HUDEP-2 (cell line): ENCODE measurements around the gene PIK3R3.

Experiments
- DNase-seq, 76 experiments: peaks; one replicate each; lab custom pipeline; 2025; ENCODE audit not compliant: unreplicated experiment in 76 of 76; lab: John Stamatoyannopoulos, UW

PIK3R3 gene

GRCh38 chr1:46158312-46159281 lies 26.2 kb upstream of the PIK3R3 start:
- DNase-seq, result peak in 62 of 76 experiments; percentile 11 to 94 (median 61)

GRCh38 chr1:46157916-46158311 lies 25.5 kb upstream of the PIK3R3 start:
- peak in 2 of 76 experiments; percentile 37 to 47 for DNase-seq

DNA sequence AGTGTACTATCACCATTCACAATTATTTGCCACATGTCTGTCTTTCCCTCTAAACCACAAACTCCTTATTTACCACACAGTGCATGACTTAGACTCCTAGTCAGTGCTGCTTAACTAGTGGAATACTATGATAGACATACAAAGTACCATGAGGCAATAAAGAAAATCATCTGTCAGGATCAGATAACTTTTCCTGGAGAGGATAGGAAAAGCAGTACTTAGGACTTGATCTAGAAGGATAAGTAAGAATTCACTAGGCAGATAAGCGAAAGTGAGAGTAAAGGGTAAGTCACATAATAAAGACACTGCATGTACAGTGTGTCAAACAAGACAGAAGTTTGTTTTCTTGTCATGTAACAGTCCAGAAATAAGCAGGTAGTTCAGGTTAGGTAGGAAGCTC lies 21.3 kb upstream of the PIK3R3 start:
- no peak for DNase-seq

DNA sequence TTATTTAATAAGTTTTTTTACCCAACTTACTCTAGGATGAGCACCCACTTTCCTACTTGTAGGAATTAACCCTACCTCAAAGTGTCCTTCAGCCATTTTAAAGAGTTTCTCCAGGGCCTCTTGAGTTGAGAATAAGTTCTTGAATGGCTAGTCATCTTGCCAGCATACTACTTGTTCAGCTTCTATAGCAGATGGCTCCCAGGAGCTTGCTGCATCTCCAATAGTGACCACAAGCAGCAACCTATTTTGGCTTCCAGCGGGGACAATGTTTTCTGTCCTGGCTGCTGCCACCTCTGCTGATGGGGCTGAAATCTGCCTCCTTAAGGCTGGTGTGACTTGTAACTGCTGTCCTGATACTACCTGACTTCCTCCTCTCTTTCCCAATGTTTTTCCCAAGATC lies 20.8 kb upstream of the PIK3R3 start:
- peak in 1 of 76 experiments; percentile 4 for DNase-seq

- no peak for DNase-seq
Measured at GRCh38 chr1:46152016-46152415, 19.6 kb upstream of the PIK3R3 start.

DNA sequence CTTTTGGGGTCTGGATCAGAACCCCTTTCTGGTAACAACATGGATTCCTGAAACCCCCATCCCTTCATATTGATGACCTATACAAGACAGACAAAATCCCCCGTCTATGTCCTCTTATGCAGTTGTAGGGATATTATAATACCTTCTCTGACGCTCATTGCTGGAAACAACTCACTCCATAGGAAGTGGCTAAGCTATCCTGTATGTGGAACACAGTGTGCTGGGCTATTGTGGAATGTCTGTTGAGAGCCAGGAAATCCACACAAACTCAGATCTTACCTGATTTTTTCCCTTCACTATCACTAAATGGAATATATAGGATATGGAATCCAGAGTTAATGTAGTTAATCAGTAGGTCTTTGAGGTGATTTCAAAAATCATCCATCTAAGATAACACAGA lies 17.7 kb upstream of the PIK3R3 start:
- no peak for DNase-seq

DNA sequence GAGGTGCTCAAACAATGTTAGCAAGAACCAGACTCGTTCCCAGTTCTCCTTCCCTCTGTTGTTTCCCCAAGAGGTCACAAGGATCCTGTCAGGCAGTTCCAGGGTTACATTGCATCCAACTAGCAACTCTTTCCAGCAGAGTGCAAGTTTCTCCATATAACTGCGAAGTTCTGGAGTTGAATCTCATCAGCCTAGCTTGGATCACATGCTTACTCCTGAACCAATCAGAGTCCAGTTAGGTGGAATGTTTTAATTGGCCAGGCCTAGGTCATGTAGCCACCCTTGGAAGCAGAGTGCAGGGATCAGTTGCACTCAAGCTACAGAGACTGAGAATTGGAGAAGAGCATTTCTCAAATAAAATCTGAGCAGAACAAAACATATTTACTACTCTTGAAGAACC lies 15.9 kb upstream of the PIK3R3 start:
- peak in 1 of 76 experiments; percentile 10 for DNase-seq

DNA sequence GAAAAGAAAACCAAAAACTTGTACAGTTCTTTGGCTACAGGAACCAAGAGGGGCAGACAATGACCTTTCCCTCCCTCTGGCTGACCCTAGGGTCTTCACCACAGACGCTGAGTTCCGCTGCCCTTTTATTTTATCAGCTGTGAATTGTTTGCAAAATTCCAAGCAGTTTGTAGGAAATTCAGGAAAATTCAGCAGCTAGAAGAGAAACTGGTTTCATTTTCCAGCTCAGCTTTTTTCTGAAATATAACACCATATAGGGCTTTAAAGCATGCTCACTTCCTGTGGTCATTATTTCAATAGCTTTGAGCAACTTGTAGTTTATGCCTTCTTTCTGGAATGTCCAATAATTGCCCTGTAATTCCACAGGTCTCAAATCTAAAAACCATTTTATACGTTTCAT lies 5.5 kb upstream of the PIK3R3 start:
- DNase-seq, result no peak

GRCh38 chr1:46136711-46137110 lies 4.3 kb upstream of the PIK3R3 start:
- no peak for DNase-seq

- no peak for DNase-seq
Measured at GRCh38 chr1:46134660-46135331, 2.4 kb upstream of the PIK3R3 start.

GRCh38 chr1:46133781-46134350 lies 1.4 kb upstream of the PIK3R3 start:
- DNase-seq, result no peak

GRCh38 chr1:46133181-46133658 lies 791 bp upstream of the PIK3R3 start:
- peak in 63 of 76 experiments; percentile 38 to 95 (median 75) for DNase-seq

DNA sequence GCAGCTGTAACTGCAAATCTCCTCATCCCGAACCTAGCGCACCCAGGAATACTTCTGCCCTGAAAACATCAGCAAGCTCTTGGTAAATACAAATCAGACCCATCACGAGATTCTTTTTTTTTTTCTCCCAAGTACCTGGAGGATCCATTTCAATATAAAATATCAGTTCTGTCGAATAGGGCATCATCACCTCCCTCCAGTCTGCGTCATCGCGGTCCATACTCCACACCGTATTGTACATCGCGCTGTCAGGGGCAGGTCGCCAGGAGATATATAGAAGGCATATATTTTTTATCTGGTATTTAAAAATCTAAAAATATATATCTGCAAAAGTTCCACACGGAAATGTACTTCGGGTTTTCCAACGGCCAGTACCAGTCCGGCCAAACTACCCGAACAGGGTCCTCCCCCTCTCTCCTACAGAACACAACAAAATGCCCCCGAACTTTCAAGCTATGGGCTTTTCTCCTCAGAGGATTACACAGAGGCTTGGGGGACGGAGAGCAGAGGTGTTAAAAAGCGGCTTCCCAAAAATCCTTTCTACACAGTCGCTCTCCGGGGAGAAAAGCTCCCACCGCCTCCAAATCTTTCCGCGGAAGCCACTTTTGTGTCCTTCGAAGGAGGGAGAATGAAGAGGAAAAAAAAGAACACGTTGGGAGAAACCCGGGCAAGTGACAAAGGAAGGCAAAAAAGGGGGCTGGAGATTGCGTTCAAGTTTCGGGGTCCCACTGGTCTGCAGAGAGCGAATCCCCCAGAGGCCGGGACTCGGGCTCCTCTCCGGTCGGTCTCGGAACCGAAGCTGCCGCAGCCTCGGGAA lies 509 bp downstream of the PIK3R3 start:
- peak in 20 of 76 experiments; percentile 4 to 46 (median 22) for DNase-seq

DNA sequence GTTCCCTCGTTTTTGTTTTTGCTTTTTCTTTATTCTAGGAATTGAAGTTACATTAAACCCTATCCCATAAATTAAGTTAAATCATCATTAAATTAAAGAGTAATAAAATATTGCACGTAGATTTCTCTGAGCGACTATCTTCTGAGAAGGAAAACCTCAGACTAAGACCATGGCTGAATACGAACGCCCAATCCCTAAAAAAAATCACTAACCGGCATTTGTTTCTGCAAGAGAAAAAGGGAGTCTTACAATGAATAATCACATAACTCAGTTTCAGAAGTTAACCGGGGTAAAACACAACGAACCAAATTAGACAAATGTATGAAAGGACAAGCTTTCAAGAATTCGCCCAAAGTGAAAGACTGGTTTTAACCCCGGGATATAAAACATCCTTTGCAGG lies 1.3 kb downstream of the PIK3R3 start:
- DNase-seq, result no peak

GRCh38 chr1:46130606-46131005 lies 1.8 kb downstream of the PIK3R3 start:
- DNase-seq, result no peak

GRCh38 chr1:46130121-46130520 lies 2.3 kb downstream of the PIK3R3 start:
- DNase-seq, result peak in 1 of 76 experiments; percentile 10

- no peak for DNase-seq
Measured at GRCh38 chr1:46128344-46128743, 4.1 kb downstream of the PIK3R3 start.

GRCh38 chr1:46118856-46119255 lies 13.6 kb downstream of the PIK3R3 start:
- DNase-seq, result no peak

DNA sequence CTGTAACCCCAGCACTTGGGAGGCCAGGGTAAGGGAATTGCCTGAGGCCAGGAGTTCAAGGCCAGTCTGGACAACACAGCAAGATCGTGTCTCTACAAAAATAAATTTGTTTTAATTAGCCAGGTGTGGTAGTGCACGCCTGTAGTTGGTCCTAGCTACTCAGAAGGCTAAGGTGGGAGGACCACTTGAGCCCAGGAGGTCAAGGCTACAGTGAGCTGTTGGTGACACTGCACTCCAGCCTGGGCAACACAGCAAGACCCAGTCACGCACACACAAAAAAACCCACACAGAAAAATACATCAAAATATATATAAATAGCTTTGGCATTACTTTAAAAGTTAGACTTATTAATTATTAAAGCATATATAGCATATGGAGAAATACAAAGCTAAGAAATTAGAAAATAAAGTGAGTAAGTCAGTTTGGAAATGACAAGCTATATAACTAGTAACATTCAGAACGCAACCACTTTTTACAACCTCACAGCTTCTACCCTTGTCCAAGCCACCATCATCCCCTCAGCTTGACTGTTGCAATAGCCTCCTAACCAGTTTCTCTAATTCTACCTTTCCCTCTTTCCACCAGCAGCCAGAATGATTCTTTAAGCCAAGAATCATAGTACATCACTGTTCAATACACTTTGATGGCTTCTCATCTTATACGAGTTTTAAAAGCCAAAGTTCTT lies 14.5 kb downstream of the PIK3R3 start:
- no peak for DNase-seq
